NT2/D1 (cell line): ENCODE results near the gene PPP3CA.

ENCODE experiments used
- SUZ12 ChIP-seq: IDR thresholded peaks from 2 replicates; pipeline ENCODE4 v1.6.1; 2011; ENCODE audit not compliant: insufficient read length, insufficient read depth; ENCODE audit errors: extremely low read depth
- YY1 ChIP-seq: IDR thresholded peaks from 2 replicates; pipeline ENCODE4 v1.6.1; 2011; ENCODE audit not compliant: insufficient read length, insufficient read depth
- ZNF274 ChIP-seq: IDR thresholded peaks from 2 replicates; pipeline ENCODE4 v1.6.1; 2011; ENCODE audit warnings: mild to moderate bottlenecking, low read depth, low read length

DNA sequence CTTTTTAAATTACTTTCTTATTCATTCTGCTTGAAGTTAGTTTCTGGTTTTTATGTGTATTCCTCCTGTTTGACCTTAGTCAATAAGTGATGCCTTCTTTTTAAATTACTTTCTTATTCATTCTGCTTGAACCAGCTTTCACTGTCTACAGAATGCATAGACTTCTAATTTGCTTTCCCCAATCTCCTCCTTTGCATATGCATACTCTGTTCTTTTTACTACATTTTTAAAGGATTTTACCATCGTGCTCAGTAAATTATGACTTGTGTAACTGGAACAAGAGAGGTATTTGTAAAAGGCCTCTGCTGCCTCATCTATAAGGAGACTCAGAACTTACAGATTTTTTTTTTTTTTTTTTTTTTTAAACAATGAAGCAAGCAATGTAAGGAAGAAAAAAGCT, 228.7 kb downstream of the PPP3CA start:
- TF ChIP-seq YY1 (no peak), ZNF274 (no peak), SUZ12 (no peak)
